ENCODE measurements around the gene TYW1B.
"Not testable (repeated sequence)": the region's sequence is repeated elsewhere in the genome, so short reads cannot be mapped to it uniquely, and the experiment has no call there.

Gene TYW1B

GRCh38 chr7:72668435-72668834 is 159.6 kb downstream of the TYW1B start:
- DNase-seq; in situ Hi-C loops (cut with MboI; ENCODE audit: low pct_unique_long_range_greater_than_20kb, low sequenced_read_pairs): not testable (repeated sequence)

- DNase-seq; in situ Hi-C loops (cut with MboI; ENCODE audit: low pct_unique_long_range_greater_than_20kb, low sequenced_read_pairs): not testable (repeated sequence)
These were observed 161.0 kb downstream of the TYW1B start for GRCh38 chr7:72667049-72667448.

- DNase-seq; in situ Hi-C loops (cut with MboI; ENCODE audit: low pct_unique_long_range_greater_than_20kb, low sequenced_read_pairs): not testable (repeated sequence)
These were observed 179.4 kb downstream of the TYW1B start for GRCh38 chr7:72648574-72648973.

GRCh38 chr7:72643708-72644107 is 184.3 kb downstream of the TYW1B start:
- in situ Hi-C loops (cut with MboI; ENCODE audit: low pct_unique_long_range_greater_than_20kb, low sequenced_read_pairs); DNase-seq: not testable (repeated sequence)

- DNase-seq; in situ Hi-C loops (cut with MboI; ENCODE audit: low pct_unique_long_range_greater_than_20kb, low sequenced_read_pairs): not testable (repeated sequence)
These were observed 186.3 kb downstream of the TYW1B start for GRCh38 chr7:72641485-72642248.

GRCh38 chr7:72640740-72641139 is 187.3 kb downstream of the TYW1B start:
- in situ Hi-C loops (cut with MboI; ENCODE audit: low pct_unique_long_range_greater_than_20kb, low sequenced_read_pairs); DNase-seq: not testable (repeated sequence)

GRCh38 chr7:72635273-72635908 is 192.6 kb downstream of the TYW1B start:
- in situ Hi-C loops (cut with MboI; ENCODE audit: low pct_unique_long_range_greater_than_20kb, low sequenced_read_pairs) = not testable (repeated sequence)
- peak; percentile 4 for DNase-seq

- in situ Hi-C loops (cut with MboI; ENCODE audit: low pct_unique_long_range_greater_than_20kb, low sequenced_read_pairs); DNase-seq: not testable (repeated sequence)
These were observed 195.2 kb downstream of the TYW1B start for GRCh38 chr7:72632765-72633292.

- in situ Hi-C loops (cut with MboI; ENCODE audit: low pct_unique_long_range_greater_than_20kb, low sequenced_read_pairs); DNase-seq: not testable (repeated sequence)
These were observed 199.6 kb downstream of the TYW1B start for GRCh38 chr7:72628375-72628774.

- DNase-seq; in situ Hi-C loops (cut with MboI; ENCODE audit: low pct_unique_long_range_greater_than_20kb, low sequenced_read_pairs): not testable (repeated sequence)
These were observed 201.5 kb downstream of the TYW1B start for GRCh38 chr7:72626428-72627011.

- DNase-seq; in situ Hi-C loops (cut with MboI; ENCODE audit: low pct_unique_long_range_greater_than_20kb, low sequenced_read_pairs): not testable (repeated sequence)
These were observed 202.1 kb downstream of the TYW1B start for GRCh38 chr7:72625721-72626423.

- DNase-seq = no peak
- in situ Hi-C loops (cut with MboI; ENCODE audit: low pct_unique_long_range_greater_than_20kb, low sequenced_read_pairs) = no loop called here
These were observed 205.5 kb downstream of the TYW1B start for GRCh38 chr7:72622532-72622931.

GRCh38 chr7:72621761-72622187 is 206.2 kb downstream of the TYW1B start:
- in situ Hi-C loops (cut with MboI; ENCODE audit: low pct_unique_long_range_greater_than_20kb, low sequenced_read_pairs); DNase-seq: not testable (repeated sequence)

- in situ Hi-C loops (cut with MboI; ENCODE audit: low pct_unique_long_range_greater_than_20kb, low sequenced_read_pairs); DNase-seq: not testable (repeated sequence)
These were observed 207.1 kb downstream of the TYW1B start for GRCh38 chr7:72620923-72621322.

- in situ Hi-C loops (cut with MboI; ENCODE audit: low pct_unique_long_range_greater_than_20kb, low sequenced_read_pairs); DNase-seq: not testable (repeated sequence)
These were observed 209.4 kb downstream of the TYW1B start for GRCh38 chr7:72618435-72619180.

- DNase-seq; in situ Hi-C loops (cut with MboI; ENCODE audit: low pct_unique_long_range_greater_than_20kb, low sequenced_read_pairs): not testable (repeated sequence)
These were observed 218.2 kb downstream of the TYW1B start for GRCh38 chr7:72609761-72610160.

- in situ Hi-C loops (cut with MboI; ENCODE audit: low pct_unique_long_range_greater_than_20kb, low sequenced_read_pairs); DNase-seq: not testable (repeated sequence)
These were observed 220.0 kb downstream of the TYW1B start for GRCh38 chr7:72607988-72608387.

- in situ Hi-C loops (cut with MboI; ENCODE audit: low pct_unique_long_range_greater_than_20kb, low sequenced_read_pairs); DNase-seq: not testable (repeated sequence)
These were observed 222.1 kb downstream of the TYW1B start for GRCh38 chr7:72605863-72606431.

Measured in KBM-7 (cell line).